OCI-LY1 (cell line): Measurements from ENCODE around the gene EEPD1.

Experiments used
- CTCF ChIP-seq: fragments of 200-600 bp; sonication (generic), shearing (Covaris generic); IDR thresholded peaks from 2 replicates; pipeline ENCODE4 v1.5.1; 2017; ENCODE audit warnings: mild to moderate bottlenecking, antibody characterized with exemption, low read length, moderate library complexity, mixed read lengths
- EZH2 ChIP-seq: fragments of 200-600 bp; sonication (generic), shearing (Covaris generic); IDR thresholded peaks from 2 replicates; pipeline ENCODE4 v1.8.0; 2017; ENCODE audit warnings: borderline replicate concordance, mixed run types, mild to moderate bottlenecking, antibody characterized with exemption, low read length, moderate library complexity, mixed read lengths

GRCh38 chr7:36228039-36228438 lies 75.0 kb downstream of the EEPD1 start:
- TF ChIP-seq EZH2 = no peak
- no peak for TF ChIP-seq CTCF
